Ovary (tissue), 3 donors: ENCODE measurements around the gene FKBP11.

Experiments used
- CTCF ChIP-seq, 3 donors: fragments of 450-650 bp in 2 of 3; fragments of 200-600 bp in 1 of 3; IDR thresholded peaks; one replicate each; pipeline versions ENCODE4 v1.5.1 to v1.8.0; 2016 to 2022; ENCODE audit warnings: antibody characterized with exemption in 3 of 3, mild to moderate bottlenecking in 1 of 3
- POLR2A ChIP-seq: fragments of 450-650 bp; IDR thresholded peaks from one replicate; pipeline ENCODE4 v1.6.1; 2017; ENCODE audit warnings: antibody characterized with exemption, mild to moderate bottlenecking, moderate library complexity
- donor health status: DM: no; HTN: no; CAD: no.

GRCh38 chr12:48933664-48934311 lies 8.5 kb upstream of the FKBP11 start:
- no peak for TF ChIP-seq CTCF (IDR thresholded peaks at IDR 0.05)
- TF ChIP-seq POLR2A: no peak
